GM10847 (cell line): ENCODE results near the gene PTPRM.

ENCODE experiments used
- POLR2A ChIP-seq: IDR thresholded peaks from 2 replicates; pipeline ENCODE4 v1.6.1; 2011; ENCODE audit not compliant: insufficient read length; ENCODE audit errors: extremely low read depth

The PTPRM gene

DNA sequence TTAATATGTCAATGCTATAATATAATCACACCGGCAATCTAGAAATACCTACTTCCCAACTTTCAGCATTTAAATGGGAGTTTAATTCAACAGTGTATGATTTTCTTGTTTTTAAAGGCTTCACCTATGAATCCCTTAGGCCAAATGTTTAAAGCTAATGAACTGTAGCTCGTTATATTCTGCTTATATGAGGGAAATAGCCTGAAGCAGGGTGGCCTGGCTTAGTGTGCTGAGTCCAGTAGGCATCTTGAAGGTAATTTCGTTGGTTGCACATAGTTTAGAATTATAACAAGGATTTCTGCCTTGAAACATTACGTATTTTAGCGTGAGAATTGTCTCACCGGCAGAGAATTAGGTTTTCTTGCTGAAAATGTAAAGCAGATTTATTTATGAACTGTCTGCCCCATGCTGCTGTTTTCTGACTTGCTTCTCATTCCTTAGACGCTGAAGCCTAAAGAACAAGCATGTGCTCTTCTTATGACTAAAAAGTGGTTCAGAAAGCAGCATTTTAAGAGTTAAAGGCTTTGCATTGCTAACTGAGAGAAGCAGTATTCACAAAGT lies 608.5 kb downstream of the PTPRM start:
- no peak for TF ChIP-seq POLR2A

DNA sequence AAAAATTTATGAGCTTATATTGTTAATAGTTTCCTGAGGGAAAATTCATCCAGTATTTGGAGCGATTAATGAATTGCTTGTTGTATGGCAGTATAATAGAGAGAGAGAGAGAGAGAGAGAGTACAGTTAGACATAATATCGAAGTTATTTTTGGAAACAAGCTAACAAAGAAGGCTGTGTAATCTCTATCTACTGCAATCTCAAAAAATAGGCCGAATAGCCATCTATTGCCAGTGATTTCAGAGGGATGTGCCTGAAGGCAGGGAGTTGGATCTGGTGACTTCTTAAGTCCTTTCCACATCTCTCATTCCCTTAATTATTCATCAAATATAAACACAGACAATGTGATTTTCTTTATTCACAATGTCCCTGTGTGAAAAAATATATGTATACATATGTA lies 609.0 kb downstream of the PTPRM start:
- TF ChIP-seq POLR2A = no peak

DNA sequence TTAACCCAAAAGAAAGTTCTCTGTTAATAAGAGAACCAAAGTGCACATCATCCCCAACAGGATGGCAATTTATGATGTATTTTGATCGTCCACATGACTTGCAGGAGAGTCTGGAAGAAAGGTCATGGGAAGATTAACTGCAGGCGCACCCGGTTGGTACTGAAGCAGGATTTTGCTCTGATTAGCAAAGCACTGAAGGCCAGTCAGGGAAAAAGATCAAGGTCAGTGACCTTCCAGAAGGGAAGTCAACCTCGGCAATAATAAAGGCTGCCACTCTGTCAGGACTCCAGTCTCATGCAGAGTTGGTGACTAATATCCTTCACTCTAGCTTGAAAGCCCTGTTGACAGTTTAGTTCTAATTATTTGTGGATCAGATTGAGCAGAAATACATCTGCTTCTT lies 609.4 kb downstream of the PTPRM start:
- no peak for TF ChIP-seq POLR2A

DNA sequence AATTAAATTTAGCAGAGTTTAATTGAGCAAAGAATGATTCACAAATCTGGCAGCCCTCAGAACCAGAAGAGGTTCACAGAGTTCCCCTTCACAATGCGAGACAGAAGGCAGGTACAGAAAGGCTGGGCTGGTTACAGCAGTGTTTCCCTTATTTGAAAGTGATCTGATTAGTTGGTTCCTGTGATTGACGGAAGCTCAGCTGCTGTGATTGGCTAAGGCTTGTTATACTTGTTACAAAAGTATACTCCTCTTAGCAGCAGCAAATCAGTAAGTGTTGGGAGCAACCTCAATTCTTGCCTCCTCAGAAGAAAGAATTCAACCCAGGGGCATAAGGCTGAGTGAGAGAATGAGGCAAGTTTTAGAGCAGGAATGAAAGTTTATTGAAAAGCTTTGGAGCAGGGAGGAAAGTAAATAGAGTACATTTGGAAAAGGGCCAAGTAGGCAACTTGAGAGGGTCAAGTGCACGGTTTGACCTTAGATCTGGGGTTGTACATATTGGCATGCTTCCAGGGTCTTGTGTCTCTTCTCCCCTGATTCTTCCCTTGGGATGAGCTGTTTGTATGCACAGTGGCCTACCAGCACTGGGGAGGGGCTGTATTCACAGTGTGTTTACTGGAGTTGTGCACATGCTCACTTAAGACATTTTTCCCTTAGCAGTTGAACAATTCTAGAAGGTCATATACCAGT lies 610.4 kb downstream of the PTPRM start:
- no peak for TF ChIP-seq POLR2A

DNA sequence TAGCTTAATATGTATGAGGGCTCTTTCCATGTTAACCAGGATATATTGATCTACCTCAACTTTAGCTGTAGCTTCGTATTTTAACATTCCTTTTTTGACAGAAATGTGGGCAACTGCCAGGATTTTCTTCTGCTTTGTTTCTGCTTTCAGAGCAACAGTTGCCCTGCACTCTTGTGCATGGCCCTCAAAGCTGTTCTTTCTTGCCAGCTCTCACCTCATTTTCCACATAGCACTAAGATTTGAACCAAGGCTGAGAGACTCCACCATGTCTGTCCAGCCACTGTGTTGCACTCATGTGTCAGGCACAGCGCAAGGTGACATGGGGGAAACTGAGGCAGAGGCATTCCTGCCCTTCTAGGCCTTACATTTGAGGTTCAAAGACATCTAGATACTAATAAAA lies 619.3 kb downstream of the PTPRM start:
- TF ChIP-seq POLR2A = no peak

DNA sequence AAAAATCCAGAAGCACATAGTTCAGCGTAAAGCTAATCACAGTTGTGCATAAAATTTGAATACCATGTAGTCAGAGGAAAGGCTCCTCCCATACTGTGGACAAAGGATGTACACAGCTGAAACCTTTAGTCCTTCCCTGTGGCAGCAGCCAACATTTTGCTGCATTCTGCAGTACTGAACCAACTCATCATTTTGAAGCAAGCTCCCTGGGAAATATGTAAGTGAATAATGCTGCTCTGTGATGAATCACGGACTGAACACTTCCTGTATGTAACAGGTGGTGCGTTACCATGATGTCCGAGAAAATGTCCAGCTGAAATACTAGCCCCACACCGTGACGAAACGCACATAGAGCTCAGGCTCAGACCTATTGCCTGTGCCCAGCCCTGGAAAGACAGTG lies 621.1 kb downstream of the PTPRM start:
- no peak for TF ChIP-seq POLR2A

DNA sequence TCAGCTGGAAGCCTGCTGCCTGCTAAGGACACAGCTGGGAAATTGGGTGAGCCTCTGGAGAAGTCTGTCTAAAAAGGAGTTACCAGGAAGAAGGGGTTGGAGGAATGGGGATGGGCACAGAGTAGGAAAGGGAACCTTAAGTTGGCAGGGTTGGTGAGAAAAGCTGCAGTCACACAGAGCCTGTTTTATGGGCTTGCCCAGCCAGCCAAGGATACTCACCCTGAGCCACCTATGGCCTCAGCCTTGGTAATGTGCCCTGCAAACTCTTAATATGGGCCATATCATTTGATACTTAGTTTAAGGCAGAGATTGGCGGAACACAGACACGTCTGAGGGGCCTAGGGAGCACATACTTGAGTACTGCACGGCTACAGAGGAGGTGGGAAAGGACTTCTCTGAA lies 623.9 kb downstream of the PTPRM start:
- no peak for TF ChIP-seq POLR2A

DNA sequence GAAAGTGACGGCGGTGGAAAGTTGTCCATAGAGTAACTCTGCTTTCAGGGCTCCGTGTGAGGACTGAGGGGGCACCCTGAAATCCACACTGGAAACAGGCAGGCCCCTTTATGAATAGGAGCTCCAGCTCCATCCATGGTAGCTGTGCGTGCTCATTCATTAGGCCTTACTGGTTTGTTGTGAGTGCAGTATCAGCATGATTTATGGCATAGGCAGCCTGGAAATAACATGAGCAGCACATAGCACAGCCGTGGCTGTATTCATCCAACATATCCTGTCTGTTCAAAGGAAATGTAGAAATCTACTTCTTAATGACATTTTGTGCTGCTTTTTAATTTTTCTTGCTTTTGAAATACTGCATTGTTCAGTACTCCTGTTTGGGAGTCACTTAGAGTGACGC lies 627.3 kb downstream of the PTPRM start:
- no peak for TF ChIP-seq POLR2A

DNA sequence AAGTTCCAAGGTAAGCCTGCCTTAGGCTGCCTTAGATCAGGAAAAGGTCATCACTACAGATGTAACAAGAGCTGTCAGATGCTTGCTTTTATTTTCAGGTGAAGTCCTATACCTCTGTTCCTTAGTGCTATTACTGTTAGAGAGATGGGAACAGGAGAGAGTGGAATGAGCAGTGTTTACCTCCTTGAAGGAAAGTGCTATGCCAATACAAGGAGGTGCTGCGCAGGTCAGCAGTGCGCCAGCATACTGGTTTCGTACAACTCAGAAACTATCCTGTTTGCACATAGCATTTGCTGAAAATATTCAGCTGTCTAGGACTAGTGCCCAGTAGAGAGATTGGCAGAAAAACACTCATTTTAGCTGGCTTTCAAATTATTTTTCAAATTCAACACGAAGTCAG lies 629.1 kb downstream of the PTPRM start:
- no peak for TF ChIP-seq POLR2A

DNA sequence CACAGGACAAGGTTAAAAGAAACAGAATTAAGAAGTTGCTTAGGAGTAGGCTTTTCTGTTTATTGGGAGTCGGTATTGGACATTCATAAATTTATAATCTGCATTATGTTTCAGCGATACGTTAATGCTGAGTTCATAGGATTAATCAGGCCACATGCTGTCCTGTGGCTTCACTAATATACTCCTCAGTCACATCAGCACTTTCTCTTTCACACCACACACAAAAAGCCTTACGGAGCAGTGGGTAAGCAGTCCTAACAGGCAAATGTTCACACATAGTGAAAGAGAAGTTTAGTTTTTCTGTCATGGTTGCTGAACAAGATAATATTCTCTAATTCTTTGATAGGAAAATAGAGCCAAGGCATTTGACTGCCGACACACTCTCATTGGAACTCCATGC lies 630.4 kb downstream of the PTPRM start:
- TF ChIP-seq POLR2A = no peak

DNA sequence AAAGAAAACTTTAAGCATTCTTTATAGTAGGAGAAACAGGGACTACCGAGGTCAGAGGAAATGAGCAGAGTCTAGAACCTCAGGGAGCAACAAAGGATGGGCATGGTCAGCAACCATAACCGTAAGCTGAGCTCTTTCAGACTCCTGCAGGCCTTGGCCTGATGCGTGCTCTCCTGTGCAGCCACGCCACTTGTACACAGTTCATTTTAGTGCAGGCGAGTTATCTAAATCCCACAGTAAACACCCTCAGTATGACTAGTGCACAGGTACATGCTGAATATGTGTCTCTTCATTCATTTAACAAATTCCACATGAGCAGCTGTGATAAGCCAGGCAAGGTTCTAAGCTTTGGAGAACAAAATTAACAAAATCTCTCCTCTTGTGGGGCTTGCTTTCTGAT lies 640.9 kb downstream of the PTPRM start:
- no peak for TF ChIP-seq POLR2A

DNA sequence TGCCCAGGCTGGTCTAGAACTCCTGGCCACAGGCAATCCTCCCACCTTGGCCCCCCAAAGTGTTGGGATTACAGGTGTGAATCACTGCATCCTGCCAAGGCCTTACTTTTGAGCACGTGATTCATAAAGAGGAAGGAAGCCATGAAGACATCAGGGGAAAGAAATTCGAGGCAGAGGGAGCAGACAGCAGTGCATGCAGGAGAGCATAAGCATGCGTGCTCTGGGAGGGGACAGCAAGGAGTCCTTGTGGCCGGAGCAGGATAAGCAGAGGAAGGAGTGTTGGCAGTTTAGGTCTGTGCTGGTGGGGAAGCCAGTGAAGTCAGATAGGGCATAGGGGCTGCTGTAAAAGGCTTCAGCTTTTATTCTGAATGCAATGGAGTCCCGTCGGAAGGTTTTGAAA lies 641.6 kb downstream of the PTPRM start:
- no peak for TF ChIP-seq POLR2A

DNA sequence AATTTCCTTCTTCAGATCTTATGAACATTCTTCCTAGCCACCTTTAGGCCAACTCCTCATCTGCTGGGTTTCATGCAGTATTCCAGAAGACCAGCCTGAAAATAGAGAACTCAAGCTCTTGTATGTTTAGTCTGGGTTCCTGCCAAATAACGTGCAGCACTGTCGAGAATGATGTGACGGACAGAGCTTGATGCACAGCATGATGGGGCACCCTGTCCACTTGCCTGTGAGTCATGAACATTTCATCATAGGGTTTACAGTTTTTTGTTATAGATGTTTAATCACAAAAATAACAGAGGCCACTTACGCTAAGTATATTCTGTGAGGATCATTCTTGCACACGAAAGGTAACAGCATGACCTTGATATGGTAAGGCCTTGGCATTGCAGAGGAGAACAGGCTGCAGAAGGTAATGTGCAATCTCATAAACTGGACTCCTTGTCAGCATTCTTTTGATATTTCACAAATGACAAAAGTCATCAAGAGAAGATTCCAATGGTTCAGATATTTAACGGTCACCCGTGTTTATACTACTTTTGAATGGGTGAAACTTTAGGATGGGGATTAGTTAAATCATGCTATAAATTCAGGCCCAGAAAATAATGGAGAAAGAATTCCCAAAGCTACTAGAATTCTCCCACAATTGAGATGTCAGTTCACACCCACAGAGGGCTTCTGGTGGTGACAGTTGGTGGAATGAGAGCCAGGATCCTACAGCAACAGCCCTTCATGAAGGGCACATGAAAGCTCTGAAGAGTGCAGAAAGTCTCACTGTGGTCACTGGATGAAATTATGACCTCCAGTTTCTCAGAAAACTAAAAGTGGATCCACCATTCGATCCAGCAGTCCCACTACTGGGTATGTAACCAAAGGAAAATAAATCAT lies 646.0 kb downstream of the PTPRM start:
- TF ChIP-seq POLR2A = no peak

DNA sequence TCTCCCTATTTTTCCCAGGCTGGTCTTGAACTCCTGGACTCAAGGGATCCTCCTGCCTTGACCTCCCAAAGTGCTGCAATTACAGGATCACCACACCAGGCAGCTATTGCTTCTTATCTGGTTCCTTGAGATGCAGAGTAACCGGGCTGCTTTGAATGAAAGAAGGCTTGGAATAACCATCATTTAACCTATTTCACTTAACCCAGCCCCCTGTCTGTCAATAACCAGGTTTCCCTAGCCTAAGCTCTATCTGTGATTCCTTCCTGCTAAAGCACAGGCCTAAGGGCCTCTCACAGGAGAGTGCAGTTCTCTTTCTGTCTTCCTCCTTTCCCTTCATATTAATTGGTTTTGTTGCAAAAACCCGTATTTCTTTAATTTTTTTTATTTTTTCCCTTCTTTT lies 648.6 kb downstream of the PTPRM start:
- TF ChIP-seq POLR2A = no peak

DNA sequence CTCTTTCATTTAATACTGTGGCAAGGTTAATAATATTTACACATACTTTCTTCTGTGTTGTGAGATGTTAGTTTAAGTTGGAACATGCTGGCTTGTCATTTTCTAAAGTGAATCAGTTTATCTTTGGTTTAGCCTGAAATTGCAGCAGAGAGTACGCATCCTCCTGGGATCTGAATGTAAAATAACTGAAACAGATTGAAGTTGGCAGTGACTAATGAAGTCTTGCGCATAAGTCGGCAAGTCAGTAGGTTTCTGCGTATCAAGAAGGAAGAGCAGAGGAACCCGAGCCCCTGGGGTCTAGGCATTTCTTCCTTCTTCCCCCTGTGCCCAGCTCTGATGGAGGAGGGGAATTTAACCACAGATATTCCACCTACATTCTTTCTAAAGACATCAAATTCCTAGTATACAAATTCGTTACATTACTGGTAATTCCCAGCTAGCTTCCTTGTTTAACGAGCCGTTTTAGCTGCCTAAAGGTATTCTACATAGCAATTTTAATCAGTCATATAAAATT lies 650.0 kb downstream of the PTPRM start:
- no peak for TF ChIP-seq POLR2A

DNA sequence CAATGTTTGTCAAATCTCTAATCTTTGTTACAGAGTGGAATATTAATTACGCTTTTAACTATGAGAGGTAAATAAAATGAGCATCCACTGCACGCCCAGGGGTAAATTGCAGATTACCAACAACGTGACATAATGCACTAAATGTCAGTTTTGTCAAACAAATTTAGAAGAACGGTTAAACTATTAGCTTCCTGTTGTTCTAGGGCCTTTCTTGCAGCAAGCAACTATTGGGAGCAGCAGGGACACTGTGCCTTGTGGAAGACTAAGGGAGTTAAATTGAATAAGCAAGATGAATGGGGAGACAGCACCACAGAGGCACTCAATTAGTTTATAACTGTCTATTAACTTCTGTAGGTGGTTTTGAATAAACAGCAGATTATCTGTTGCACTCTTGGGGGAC lies 651.1 kb downstream of the PTPRM start:
- no peak for TF ChIP-seq POLR2A
